ENCODE results near the gene BUB1. TPM values are rescaled to one million over a fixed set of nuclear protein-coding genes. Genes with fewer than 3 reads are reported as not detected.

BUB1 gene
- total RNA-seq, 2 experiments from 2014 or later = 125 to 180 TPM

DNA sequence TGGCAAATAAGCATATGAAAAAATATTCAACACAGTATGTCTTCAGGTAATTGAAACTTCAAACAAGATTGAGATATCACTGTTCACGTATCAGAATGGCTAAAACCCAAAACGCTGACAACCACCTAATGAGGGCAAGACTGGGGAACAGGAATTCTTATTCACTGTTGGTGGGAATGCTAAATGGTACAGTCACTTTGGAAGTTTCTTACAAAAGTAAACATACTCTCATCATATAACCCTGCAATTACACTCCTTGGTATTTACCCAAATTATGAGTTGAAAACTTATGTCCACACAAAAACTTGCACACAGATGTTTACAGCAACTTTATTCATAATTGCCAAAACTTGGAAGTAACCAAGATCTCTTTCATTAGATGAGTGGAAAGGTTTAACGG, 30.1 kb downstream of the BUB1 start:
- CTCF ChIA-PET (ENCODE audit: unreplicated experiment) = no interaction called here
- DNase-seq (ENCODE audit: low spot score) = no peak
- POLR2A ChIA-PET = no interaction called here
- peaks cover 55% of the 10 kb centered on the region; the same call in 1 of the 2 replicates for H3K79me2 ChIP-seq (ENCODE audit: insufficient read depth, low read depth, low read length)
- TF ChIP-seq EZH2phosphoT487 (IDR thresholded peaks at IDR 0.05; ENCODE audit: borderline replicate concordance, low read depth, low read length) = no peak
- H3K4me2 ChIP-seq (ENCODE audit: low read length) = no peak overlapping the region
- H3K4me3 ChIP-seq (ENCODE audit: low read depth, low read length, poor library complexity, severe bottlenecking) = no peak overlapping the region
- no TSS peak for BruUV-seq (replicated peaks)
- intact Hi-C loops (cut with micrococcal nuclease; ENCODE audit: unreplicated experiment) = no loop called here
- no peaks in the 10 kb centered on the region for H3K4me1 ChIP-seq (ENCODE audit: insufficient read depth, low read length, poor library complexity, severe bottlenecking)
- H3K36me3 ChIP-seq (ENCODE audit: insufficient read depth, low read length) = peaks cover 99% of the 10 kb centered on the region
- no peak overlapping the region for H3K27ac ChIP-seq (ENCODE audit: low read depth, low read length, poor library complexity, severe bottlenecking)
- H3K9me2 ChIP-seq (ENCODE audit: insufficient read depth, low read length) = no peaks in the 10 kb centered on the region
- H2AFZ ChIP-seq (ENCODE audit: low read length) = no peak overlapping the region
- no peaks in the 10 kb centered on the region for H3K9me3 ChIP-seq (ENCODE audit: low read length)
- H4K20me1 ChIP-seq (ENCODE audit: insufficient read depth, low read length) = no peaks in the 10 kb centered on the region

GRCh38 chr2:110645616-110646015, 32.2 kb downstream of the BUB1 start:
- Histone ChIP-seq H3K4me3 (ENCODE audit: low read depth, low read length, poor library complexity, severe bottlenecking) (no peak overlapping the region), H4K20me1 (ENCODE audit: insufficient read depth, low read length) (no peaks in the 10 kb centered on the region), H3K4me1 (ENCODE audit: insufficient read depth, low read length, poor library complexity, severe bottlenecking) (no peaks in the 10 kb centered on the region), H2AFZ (ENCODE audit: low read length) (no peak overlapping the region), H3K9me2 (ENCODE audit: insufficient read depth, low read length) (no peaks in the 10 kb centered on the region), H3K79me2 (ENCODE audit: insufficient read depth, low read depth, low read length) (peaks cover 57% of the 10 kb centered on the region; the same call in 1 of the 2 replicates), H3K9me3 (ENCODE audit: low read length) (no peaks in the 10 kb centered on the region), H3K4me2 (ENCODE audit: low read length) (no peak overlapping the region), H3K36me3 (ENCODE audit: insufficient read depth, low read length) (peaks cover 99% of the 10 kb centered on the region), H3K27ac (ENCODE audit: low read depth, low read length, poor library complexity, severe bottlenecking) (no peak overlapping the region)
- intact Hi-C loops (cut with micrococcal nuclease; ENCODE audit: unreplicated experiment) = no loop called here
- POLR2A ChIA-PET = no interaction called here
- TF ChIP-seq EZH2phosphoT487 (IDR thresholded peaks at IDR 0.05; ENCODE audit: borderline replicate concordance, low read depth, low read length) = no peak
- TF ChIP-seq, protein P1, sequence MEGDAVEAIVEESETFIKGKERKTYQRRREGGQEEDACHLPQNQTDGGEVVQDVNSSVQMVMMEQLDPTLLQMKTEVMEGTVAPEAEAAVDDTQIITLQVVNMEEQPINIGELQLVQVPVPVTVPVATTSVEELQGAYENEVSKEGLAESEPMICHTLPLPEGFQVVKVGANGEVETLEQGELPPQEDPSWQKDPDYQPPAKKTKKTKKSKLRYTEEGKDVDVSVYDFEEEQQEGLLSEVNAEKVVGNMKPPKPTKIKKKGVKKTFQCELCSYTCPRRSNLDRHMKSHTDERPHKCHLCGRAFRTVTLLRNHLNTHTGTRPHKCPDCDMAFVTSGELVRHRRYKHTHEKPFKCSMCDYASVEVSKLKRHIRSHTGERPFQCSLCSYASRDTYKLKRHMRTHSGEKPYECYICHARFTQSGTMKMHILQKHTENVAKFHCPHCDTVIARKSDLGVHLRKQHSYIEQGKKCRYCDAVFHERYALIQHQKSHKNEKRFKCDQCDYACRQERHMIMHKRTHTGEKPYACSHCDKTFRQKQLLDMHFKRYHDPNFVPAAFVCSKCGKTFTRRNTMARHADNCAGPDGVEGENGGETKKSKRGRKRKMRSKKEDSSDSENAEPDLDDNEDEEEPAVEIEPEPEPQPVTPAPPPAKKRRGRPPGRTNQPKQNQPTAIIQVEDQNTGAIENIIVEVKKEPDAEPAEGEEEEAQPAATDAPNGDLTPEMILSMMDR (conservative IDR thresholded peaks at IDR 0.05; ENCODE audit: low read length) = no peak
- DNase-seq (ENCODE audit: low spot score) = no peak
- CTCF ChIA-PET (ENCODE audit: unreplicated experiment) = no interaction called here
- no TSS peak for BruUV-seq (replicated peaks)

GRCh38 chr2:110644357-110644756, 33.5 kb downstream of the BUB1 start:
- ChIA-PET CTCF (ENCODE audit: unreplicated experiment) (no interaction called here), POLR2A (interaction anchor here (1.1 kb wide), 1 partner anchor 9 kb away, joined by 3 read pairs; no protein-coding TSS in a partner anchor)
- intact Hi-C loops (cut with micrococcal nuclease; ENCODE audit: unreplicated experiment) = no loop called here
- no peaks in the 10 kb centered on the region for H3K9me3 ChIP-seq (ENCODE audit: low read length)
- H3K36me3 ChIP-seq (ENCODE audit: insufficient read depth, low read length) = peaks cover 100% of the 10 kb centered on the region
- TF ChIP-seq, protein P1 (conservative IDR thresholded peaks at IDR 0.05; ENCODE audit: low read length) = no peak
- no peak for TF ChIP-seq EZH2phosphoT487 (IDR thresholded peaks at IDR 0.05; ENCODE audit: borderline replicate concordance, low read depth, low read length)
- no peak overlapping the region for H3K4me2 ChIP-seq (ENCODE audit: low read length)
- H3K79me2 ChIP-seq (ENCODE audit: insufficient read depth, low read depth, low read length) = peaks cover 55% of the 10 kb centered on the region; the same call in 1 of the 2 replicates
- H3K27ac ChIP-seq (ENCODE audit: low read depth, low read length, poor library complexity, severe bottlenecking) = no peak overlapping the region
- H3K4me3 ChIP-seq (ENCODE audit: low read depth, low read length, poor library complexity, severe bottlenecking) = no peak overlapping the region
- H3K9me2 ChIP-seq (ENCODE audit: insufficient read depth, low read length) = no peaks in the 10 kb centered on the region
- no peaks in the 10 kb centered on the region for H3K4me1 ChIP-seq (ENCODE audit: insufficient read depth, low read length, poor library complexity, severe bottlenecking)
- H2AFZ ChIP-seq (ENCODE audit: low read length) = no peak overlapping the region
- no TSS peak for BruUV-seq (replicated peaks)
- H4K20me1 ChIP-seq (ENCODE audit: insufficient read depth, low read length) = no peaks in the 10 kb centered on the region
- DNase-seq (ENCODE audit: low spot score) = no peak
